Measurements from ENCODE around the gene LPCAT4. TPM values are rescaled to one million over a fixed set of nuclear protein-coding genes. Genes with fewer than 3 reads are reported as not detected.

The LPCAT4 gene
- total and polyA plus RNA-seq, 4 donors: 1.1 to 2.4 (median 1.8) TPM

- H3K4me3 ChIP-seq (ENCODE audit: low read depth in 1 of 3, low read length in 3 of 3): no peak overlapping the region
- H3K9me3 ChIP-seq (ENCODE audit: control insufficient read depth in 4 of 4, low read length in 3 of 4): no peaks in the 10 kb centered on the region
- no peaks in the 10 kb centered on the region for H3K4me1 ChIP-seq (ENCODE audit: control insufficient read depth in 4 of 4, insufficient read depth in 4 of 4, low read length in 3 of 4)
- no peak overlapping the region for H3K9ac ChIP-seq (ENCODE audit: low read depth in 1 of 2, low read length in 2 of 2)
- WGBS: 89% methylated on average over 3 of the region's 3 CpGs
- H3K27me3 ChIP-seq (ENCODE audit: control insufficient read depth in 4 of 4, insufficient read depth in 4 of 4, low read length in 3 of 4): no peaks in the 10 kb centered on the region
- no peak overlapping the region for H3K27ac ChIP-seq (ENCODE audit: low read depth in 1 of 2, low read length in 2 of 2)
- DNase-seq (ENCODE audit: low spot score): no peak
- no peak for TF ChIP-seq NR2F2 (IDR thresholded peaks at IDR 0.05)
- TF ChIP-seq, protein P1, sequence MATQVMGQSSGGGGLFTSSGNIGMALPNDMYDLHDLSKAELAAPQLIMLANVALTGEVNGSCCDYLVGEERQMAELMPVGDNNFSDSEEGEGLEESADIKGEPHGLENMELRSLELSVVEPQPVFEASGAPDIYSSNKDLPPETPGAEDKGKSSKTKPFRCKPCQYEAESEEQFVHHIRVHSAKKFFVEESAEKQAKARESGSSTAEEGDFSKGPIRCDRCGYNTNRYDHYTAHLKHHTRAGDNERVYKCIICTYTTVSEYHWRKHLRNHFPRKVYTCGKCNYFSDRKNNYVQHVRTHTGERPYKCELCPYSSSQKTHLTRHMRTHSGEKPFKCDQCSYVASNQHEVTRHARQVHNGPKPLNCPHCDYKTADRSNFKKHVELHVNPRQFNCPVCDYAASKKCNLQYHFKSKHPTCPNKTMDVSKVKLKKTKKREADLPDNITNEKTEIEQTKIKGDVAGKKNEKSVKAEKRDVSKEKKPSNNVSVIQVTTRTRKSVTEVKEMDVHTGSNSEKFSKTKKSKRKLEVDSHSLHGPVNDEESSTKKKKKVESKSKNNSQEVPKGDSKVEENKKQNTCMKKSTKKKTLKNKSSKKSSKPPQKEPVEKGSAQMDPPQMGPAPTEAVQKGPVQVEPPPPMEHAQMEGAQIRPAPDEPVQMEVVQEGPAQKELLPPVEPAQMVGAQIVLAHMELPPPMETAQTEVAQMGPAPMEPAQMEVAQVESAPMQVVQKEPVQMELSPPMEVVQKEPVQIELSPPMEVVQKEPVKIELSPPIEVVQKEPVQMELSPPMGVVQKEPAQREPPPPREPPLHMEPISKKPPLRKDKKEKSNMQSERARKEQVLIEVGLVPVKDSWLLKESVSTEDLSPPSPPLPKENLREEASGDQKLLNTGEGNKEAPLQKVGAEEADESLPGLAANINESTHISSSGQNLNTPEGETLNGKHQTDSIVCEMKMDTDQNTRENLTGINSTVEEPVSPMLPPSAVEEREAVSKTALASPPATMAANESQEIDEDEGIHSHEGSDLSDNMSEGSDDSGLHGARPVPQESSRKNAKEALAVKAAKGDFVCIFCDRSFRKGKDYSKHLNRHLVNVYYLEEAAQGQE (IDR thresholded peaks at IDR 0.05): no peak
- TF ChIP-seq, protein P2, sequence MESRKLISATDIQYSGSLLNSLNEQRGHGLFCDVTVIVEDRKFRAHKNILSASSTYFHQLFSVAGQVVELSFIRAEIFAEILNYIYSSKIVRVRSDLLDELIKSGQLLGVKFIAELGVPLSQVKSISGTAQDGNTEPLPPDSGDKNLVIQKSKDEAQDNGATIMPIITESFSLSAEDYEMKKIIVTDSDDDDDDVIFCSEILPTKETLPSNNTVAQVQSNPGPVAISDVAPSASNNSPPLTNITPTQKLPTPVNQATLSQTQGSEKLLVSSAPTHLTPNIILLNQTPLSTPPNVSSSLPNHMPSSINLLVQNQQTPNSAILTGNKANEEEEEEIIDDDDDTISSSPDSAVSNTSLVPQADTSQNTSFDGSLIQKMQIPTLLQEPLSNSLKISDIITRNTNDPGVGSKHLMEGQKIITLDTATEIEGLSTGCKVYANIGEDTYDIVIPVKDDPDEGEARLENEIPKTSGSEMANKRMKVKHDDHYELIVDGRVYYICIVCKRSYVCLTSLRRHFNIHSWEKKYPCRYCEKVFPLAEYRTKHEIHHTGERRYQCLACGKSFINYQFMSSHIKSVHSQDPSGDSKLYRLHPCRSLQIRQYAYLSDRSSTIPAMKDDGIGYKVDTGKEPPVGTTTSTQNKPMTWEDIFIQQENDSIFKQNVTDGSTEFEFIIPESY (IDR thresholded peaks at IDR 0.05): no peak
- peaks cover 0 to 2% (median 0%) of the 10 kb centered on the region in 4 donors for H3K36me3 ChIP-seq (ENCODE audit: control insufficient read depth in 4 of 4, insufficient read depth in 3 of 4, low read depth in 1 of 4, low read length in 3 of 4)
Observed at GRCh38 chr15:34358367-34358766, 8.6 kb downstream of the LPCAT4 start.

GRCh38 chr15:34357653-34358052, 9.3 kb downstream of the LPCAT4 start:
- 93% methylated on average over 1 of the region's 1 CpG for WGBS
- H3K4me3 ChIP-seq (ENCODE audit: low read depth in 1 of 3, low read length in 3 of 3): no peak overlapping the region
- no peak for DNase-seq (ENCODE audit: low spot score)
- H3K9ac ChIP-seq (ENCODE audit: low read depth in 1 of 2, low read length in 2 of 2): no peak overlapping the region
- H3K27me3 ChIP-seq (ENCODE audit: control insufficient read depth in 4 of 4, insufficient read depth in 4 of 4, low read length in 3 of 4): no peaks in the 10 kb centered on the region
- H3K27ac ChIP-seq (ENCODE audit: low read depth in 1 of 2, low read length in 2 of 2): no peak overlapping the region
- no peaks in the 10 kb centered on the region for H3K4me1 ChIP-seq (ENCODE audit: control insufficient read depth in 4 of 4, insufficient read depth in 4 of 4, low read length in 3 of 4)
- peaks cover 0 to 2% (median 0%) of the 10 kb centered on the region in 4 donors for H3K36me3 ChIP-seq (ENCODE audit: control insufficient read depth in 4 of 4, insufficient read depth in 3 of 4, low read depth in 1 of 4, low read length in 3 of 4)
- TF ChIP-seq FOXA2 (IDR thresholded peaks at IDR 0.05) (no peak), RXRA (IDR thresholded peaks at IDR 0.05) (no peak), YY1 (IDR thresholded peaks at IDR 0.05) (no peak), ATF3 (IDR thresholded peaks at IDR 0.05) (no peak), RAD21 (IDR thresholded peaks at IDR 0.05) (no peak), HNF4A (conservative IDR thresholded peaks at IDR 0.05) (no peak), EGR1 (IDR thresholded peaks at IDR 0.05; ENCODE audit: low read depth in 2 of 2) (no peak), SP1 (IDR thresholded peaks at IDR 0.05) (no peak), CTCF (IDR thresholded peaks at IDR 0.05; ENCODE audit: low read depth, low read length, missing input control) (no peak), NR2F2 (IDR thresholded peaks at IDR 0.05) (no peak), TAF1 (conservative IDR thresholded peaks at IDR 0.05) (no peak), FOXA1 (IDR thresholded peaks at IDR 0.05) (no peak), GABPA (IDR thresholded peaks at IDR 0.05 in 1 of 2, conservative IDR thresholded peaks at IDR 0.05 in 1 of 2) (no peak), HNF4G (IDR thresholded peaks at IDR 0.05) (no peak)
- TF ChIP-seq, protein P3, sequence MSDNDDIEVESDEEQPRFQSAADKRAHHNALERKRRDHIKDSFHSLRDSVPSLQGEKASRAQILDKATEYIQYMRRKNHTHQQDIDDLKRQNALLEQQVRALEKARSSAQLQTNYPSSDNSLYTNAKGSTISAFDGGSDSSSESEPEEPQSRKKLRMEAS (IDR thresholded peaks at IDR 0.05): no peak
- TF ChIP-seq, protein P1 (IDR thresholded peaks at IDR 0.05): no peak
- TF ChIP-seq, protein P2 (IDR thresholded peaks at IDR 0.05): no peak
- H3K9me3 ChIP-seq (ENCODE audit: control insufficient read depth in 4 of 4, low read length in 3 of 4): no peaks in the 10 kb centered on the region
